Spleen (tissue), 11 donors: ENCODE measurements around the gene FKRP. TPM values are rescaled to one million over a fixed set of nuclear protein-coding genes. Genes with fewer than 3 reads are reported as not detected.
"Not testable (repeated sequence)": the region's sequence is repeated elsewhere in the genome, so short reads cannot be mapped to it uniquely, and the experiment has no call there.

Source experiments
- DNase-seq: peaks from one replicate; pipeline ENCODE4 v3.0.0-alpha.2; 2020
- H3K27ac ChIP-seq, 8 donors: fragments of 200-600 bp; sonication (generic) in 7 of 8; 1 replicate in 4 of 8; 2 replicates in 4 of 8; pipeline versions ENCODE4 v1.5.0 to v1.8.0; 2016 to 2021; ENCODE audit warnings: inconsistent platforms in 4 of 8, mild to moderate bottlenecking in 4 of 8, moderate library complexity in 1 of 8
- H3K27me3 ChIP-seq, 7 donors: fragments of 200-600 bp; sonication (generic) in 6 of 7; replicated peaks in 1 of 7; 1 replicate in 4 of 7; 2 replicates in 3 of 7; pipeline versions ENCODE4 v1.5.0 to v1.8.0; 2016 to 2021; ENCODE audit warnings: inconsistent platforms in 3 of 7, mild to moderate bottlenecking in 1 of 7
- H3K36me3 ChIP-seq, 6 donors: fragments of 200-600 bp; sonication (generic) in 5 of 6; 1 replicate in 4 of 6; 2 replicates in 2 of 6; pipeline versions ENCODE4 v1.5.0 to v1.8.0; 2016 to 2021; ENCODE audit warnings: inconsistent platforms in 2 of 6
- H3K4me1 ChIP-seq, 6 donors: fragments of 200-600 bp; sonication (generic) in 5 of 6; 1 replicate in 3 of 6; 2 replicates in 3 of 6; pipeline versions ENCODE4 v1.5.0 to v1.8.0; 2016 to 2021; ENCODE audit warnings: inconsistent platforms in 3 of 6
- H3K4me3 ChIP-seq, 8 donors: fragments of 200-600 bp; sonication (generic) in 7 of 8; 1 replicate in 4 of 8; 2 replicates in 4 of 8; pipeline versions ENCODE4 v1.5.0 to v1.8.0; 2016 to 2021; ENCODE audit warnings: inconsistent platforms in 4 of 8, mild to moderate bottlenecking in 4 of 8, moderate library complexity in 2 of 8
- H3K9me3 ChIP-seq, 8 donors: fragments of 200-600 bp; sonication (generic) in 7 of 8; 1 replicate in 4 of 8; 2 replicates in 4 of 8; pipeline versions ENCODE4 v1.5.0 to v1.8.0; 2016 to 2021; ENCODE audit warnings: inconsistent platforms in 4 of 8
- CTCF ChIP-seq, 11 experiments: fragments of 200-600 bp in 7 of 11; fragments of 450-650 bp in 4 of 11; sonication (generic) in 4 of 11; IDR thresholded peaks in 8 of 11; conservative IDR thresholded peaks in 3 of 11; 1 replicate in 7 of 11; 2 replicates in 4 of 11; pipeline versions ENCODE4 v1.4.0 to v1.8.0; 2016 to 2021; ENCODE audit warnings: antibody characterized with exemption in 11 of 11, inconsistent platforms in 4 of 11, mild to moderate bottlenecking in 1 of 11
- POLR2A ChIP-seq, 3 donors: fragments of 450-650 bp; IDR thresholded peaks; one replicate each; pipeline ENCODE4 v1.5.1; 2017; ENCODE audit warnings: antibody characterized with exemption in 3 of 3, mild to moderate bottlenecking in 1 of 3
- POLR2AphosphoS5 ChIP-seq, 3 donors: sonication (generic); formaldehyde crosslinking; IDR thresholded peaks; one replicate each; pipeline ENCODE4 v1.5.1; 2017; ENCODE audit warnings: antibody characterized with exemption in 3 of 3
- WGBS, 5 donors: extraction: QIAGEN DNeasy Blood & Tissue Kit in 3 of 5; methylation state at CpG; one replicate each; pipeline versions ENCODE4 v1.1.5 to v1.1.7; 2013 to 2018; 5-methylcytosine and 5-hydroxymethylcytosine counted together
- intact Hi-C: fragments of 100-400 bp; cut with DNase I; formaldehyde crosslinking; loops from one replicate; pipeline ENCODE4 v1.15.0; 2023; ENCODE audit warnings: low total_unique reads
- polyA plus RNA-seq, 3 donors: library from polyadenylated mRNA; stranded (reverse); fragments of 200-250 nt; gene quantifications; one replicate each; pipeline ENCODE4 v1.2.1, GENCODE V29; 2013
- total RNA-seq, 7 donors: library from RNA; depleted of rRNA in 3 of 7; stranded (reverse); fragments of >200 nt in 3 of 7; fragmentation: NEBNext Ultra II Directional in 4 of 7; extraction: Animal tissue kit (Norgen Biotek cat#: 25700) in 4 of 7; gene quantifications; one replicate each; pipeline versions ENCODE4 v1.1.0 to v1.2.1, GENCODE V29; 2016 to 2021
- donor health status: healthy with polysubstance abuse.
- donor health status: DM: no; HTN: no; CAD: no; lungs with moderate emphysema.
- donor health status: DM: no; HTN: no; CAD: no.
- donor health status: Bipolar disorder and iron deficiency.
- donor health status: healthy.
- donor health status: DM: no; HTN: no; CAD: no.
- donor health status: DM: yes; HTN: yes; CAD: no.

FKRP gene
- total and polyA plus RNA-seq, 10 donors: 5.3 to 24.8 (median 18.8) TPM

- H3K27ac ChIP-seq: no peak overlapping the region
- no peaks in the 10 kb centered on the region for H3K9me3 ChIP-seq
- DNase-seq: no peak
- WGBS, 5 donors: 76 to 89% (median 87%) methylated on average over 7 of the region's 7 CpGs
- H3K4me3 ChIP-seq: no peak overlapping the region
- H3K4me1 ChIP-seq: peaks cover 0 to 5% (median under 1%) of the 10 kb centered on the region in 6 donors
- H3K36me3 ChIP-seq: peaks cover 9 to 44% (median 35%) of the 10 kb centered on the region in 6 donors
- no peaks in the 10 kb centered on the region for H3K27me3 ChIP-seq
- intact Hi-C loops: no loop called here
- TF ChIP-seq POLR2A (IDR thresholded peaks at IDR 0.05) (no peak), POLR2AphosphoS5 (IDR thresholded peaks at IDR 0.05) (peak in 1 of 3 donors; percentile 9)
These were observed 27.2 kb downstream of the FKRP start for GRCh38 chr19:46773018-46773399.

- no peaks in the 10 kb centered on the region for H3K27me3 ChIP-seq
- TF ChIP-seq CTCF (IDR thresholded peaks at IDR 0.05 in 8 of 11, conservative IDR thresholded peaks at IDR 0.05 in 3 of 11): no peak
- TF ChIP-seq POLR2A (IDR thresholded peaks at IDR 0.05): no peak
- TF ChIP-seq POLR2AphosphoS5 (IDR thresholded peaks at IDR 0.05): no peak
- peaks cover 9 to 71% (median 56%) of the 10 kb centered on the region in 6 donors for H3K36me3 ChIP-seq
- H3K4me3 ChIP-seq: no peak overlapping the region
- peaks cover 0 to 22% (median 11%) of the 10 kb centered on the region in 6 donors for H3K4me1 ChIP-seq
- WGBS, 5 donors: 93 to 97% (median 96%) methylated on average over 11 of the region's 11 CpGs
- intact Hi-C loops: no loop called here
- DNase-seq: no peak
- no peaks in the 10 kb centered on the region for H3K9me3 ChIP-seq
- no peak overlapping the region for H3K27ac ChIP-seq
These were observed 29.9 kb downstream of the FKRP start for GRCh38 chr19:46775642-46776258.

GRCh38 chr19:46776927-46777911 is 31.4 kb downstream of the FKRP start:
- intact Hi-C loops: no loop called here
- H3K36me3 ChIP-seq: peaks cover 9 to 86% (median 71%) of the 10 kb centered on the region in 6 donors
- no peaks in the 10 kb centered on the region for H3K9me3 ChIP-seq
- WGBS, 5 donors: 92 to 97% (median 95%) methylated on average over 31 to 33 of the region's 33 CpGs
- H3K27me3 ChIP-seq: no peaks in the 10 kb centered on the region
- peaks cover 0 to 26% (median 11%) of the 10 kb centered on the region in 6 donors for H3K4me1 ChIP-seq
- TF ChIP-seq POLR2AphosphoS5 (IDR thresholded peaks at IDR 0.05) (peak in 1 of 3 donors; percentile 12), CTCF (IDR thresholded peaks at IDR 0.05 in 8 of 11, conservative IDR thresholded peaks at IDR 0.05 in 3 of 11) (no peak)
- no peak overlapping the region for H3K4me3 ChIP-seq
- peak overlapping the region in 1 of 8 donors; percentile 44 for H3K27ac ChIP-seq
- no peak for DNase-seq

- intact Hi-C loops, H3K27me3 ChIP-seq, DNase-seq, H3K4me3 ChIP-seq, H3K9me3 ChIP-seq: not testable (repeated sequence)
- 79 to 90% (median 84%) methylated on average over 12 of the region's 12 CpGs for WGBS, 5 donors
- H3K36me3 ChIP-seq: peaks cover 9 to 95% (median 78%) of the 10 kb centered on the region in 6 donors
- peaks cover 0 to 35% (median 15%) of the 10 kb centered on the region in 6 donors for H3K4me1 ChIP-seq
- peak overlapping the region in 3 of 8 donors; percentile 44 to 71 (median 64) for H3K27ac ChIP-seq
These were observed 32.2 kb downstream of the FKRP start for GRCh38 chr19:46777956-46778645.
